Middle frontal gyrus (tissue), 1 donor: Measurements from ENCODE around the gene PNPLA1.

ENCODE experiments used
- DNase-seq: peaks from one replicate; pipeline ENCODE4 v3.0.0-alpha.2; 2015; ENCODE audit warnings: low spot score; ENCODE audit errors: extremely low spot score

The PNPLA1 gene

GRCh38 chr6:36269834-36270705 lies at the start of gene PNPLA1:
PNPLA1 (plus strand) TSS chr6:36270060; CDS start chr6:36270460, 400 bp downstream.
- no peak for DNase-seq

GRCh38 chr6:36220226-36220625 lies 49.6 kb upstream of the PNPLA1 start:
- no peak for DNase-seq

- DNase-seq = peak; percentile 40
These were observed 48.2 kb upstream of the PNPLA1 start for GRCh38 chr6:36221674-36222073.

- no peak for DNase-seq
These were observed 46.9 kb upstream of the PNPLA1 start for GRCh38 chr6:36222924-36223323.

GRCh38 chr6:36223706-36224105 lies 46.2 kb upstream of the PNPLA1 start:
- DNase-seq = no peak

GRCh38 chr6:36224918-36225461 lies 44.9 kb upstream of the PNPLA1 start:
- DNase-seq = no peak

GRCh38 chr6:36226438-36227047 lies 43.3 kb upstream of the PNPLA1 start:
- DNase-seq = no peak

- no peak for DNase-seq
These were observed 42.3 kb upstream of the PNPLA1 start for GRCh38 chr6:36227379-36228228.

GRCh38 chr6:36229223-36229622 lies 40.6 kb upstream of the PNPLA1 start:
- no peak for DNase-seq

- no peak for DNase-seq
These were observed 39.5 kb upstream of the PNPLA1 start for GRCh38 chr6:36230371-36230770.

- DNase-seq = no peak
These were observed 37.7 kb upstream of the PNPLA1 start for GRCh38 chr6:36232172-36232571.

GRCh38 chr6:36235309-36235708 lies 34.6 kb upstream of the PNPLA1 start:
- no peak for DNase-seq

- DNase-seq = no peak
These were observed 34.0 kb upstream of the PNPLA1 start for GRCh38 chr6:36235862-36236261.

- no peak for DNase-seq
These were observed 30.1 kb upstream of the PNPLA1 start for GRCh38 chr6:36239774-36240173.

GRCh38 chr6:36241728-36242127 lies 28.1 kb upstream of the PNPLA1 start:
- DNase-seq = peak; percentile 59

GRCh38 chr6:36242161-36242560 lies 27.7 kb upstream of the PNPLA1 start:
- no peak for DNase-seq

GRCh38 chr6:36242626-36243025 lies 27.2 kb upstream of the PNPLA1 start:
- no peak for DNase-seq

- no peak for DNase-seq
These were observed 26.2 kb upstream of the PNPLA1 start for GRCh38 chr6:36243562-36244212.

GRCh38 chr6:36244641-36245280 lies 25.1 kb upstream of the PNPLA1 start:
- no peak for DNase-seq

- no peak for DNase-seq
These were observed 24.2 kb upstream of the PNPLA1 start for GRCh38 chr6:36245572-36246061.
